Measurements from ENCODE around the gene GAK.

DNA sequence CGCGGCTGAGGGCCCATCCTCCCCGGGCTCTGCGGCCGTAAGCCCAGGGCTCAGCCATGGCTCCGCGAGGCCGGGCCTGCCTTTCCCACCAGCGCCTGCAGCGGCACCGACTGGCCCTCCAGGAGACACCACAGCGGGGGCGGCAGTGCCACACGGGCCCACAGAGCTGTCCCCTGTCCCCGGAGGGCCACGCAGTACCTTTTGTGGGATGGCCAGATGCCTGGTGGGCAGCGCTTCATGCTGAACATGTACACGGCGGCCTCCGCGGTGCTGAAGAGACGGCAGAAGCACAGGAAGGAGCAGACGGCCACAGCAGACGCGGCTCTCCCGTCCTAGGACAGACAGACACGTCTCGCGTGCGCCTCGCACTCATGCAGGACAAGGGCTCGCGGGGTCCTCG, 50.4 kb downstream of the GAK start:
- TF ChIP-seq, protein P1, sequence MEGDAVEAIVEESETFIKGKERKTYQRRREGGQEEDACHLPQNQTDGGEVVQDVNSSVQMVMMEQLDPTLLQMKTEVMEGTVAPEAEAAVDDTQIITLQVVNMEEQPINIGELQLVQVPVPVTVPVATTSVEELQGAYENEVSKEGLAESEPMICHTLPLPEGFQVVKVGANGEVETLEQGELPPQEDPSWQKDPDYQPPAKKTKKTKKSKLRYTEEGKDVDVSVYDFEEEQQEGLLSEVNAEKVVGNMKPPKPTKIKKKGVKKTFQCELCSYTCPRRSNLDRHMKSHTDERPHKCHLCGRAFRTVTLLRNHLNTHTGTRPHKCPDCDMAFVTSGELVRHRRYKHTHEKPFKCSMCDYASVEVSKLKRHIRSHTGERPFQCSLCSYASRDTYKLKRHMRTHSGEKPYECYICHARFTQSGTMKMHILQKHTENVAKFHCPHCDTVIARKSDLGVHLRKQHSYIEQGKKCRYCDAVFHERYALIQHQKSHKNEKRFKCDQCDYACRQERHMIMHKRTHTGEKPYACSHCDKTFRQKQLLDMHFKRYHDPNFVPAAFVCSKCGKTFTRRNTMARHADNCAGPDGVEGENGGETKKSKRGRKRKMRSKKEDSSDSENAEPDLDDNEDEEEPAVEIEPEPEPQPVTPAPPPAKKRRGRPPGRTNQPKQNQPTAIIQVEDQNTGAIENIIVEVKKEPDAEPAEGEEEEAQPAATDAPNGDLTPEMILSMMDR (IDR thresholded peaks at IDR 0.05; ENCODE audit: borderline replicate concordance, extremely low read depth, low read length, poor library complexity, severe bottlenecking) = no peak
- no peak for TF ChIP-seq EZH2 (IDR thresholded peaks at IDR 0.05; ENCODE audit: borderline replicate concordance, low read depth, low read length, severe bottlenecking)
